HepG2 (cell line): Measurements from ENCODE around the gene TLCD5. TPM values are rescaled to one million over a fixed set of nuclear protein-coding genes. Genes with fewer than 3 reads are reported as not detected.

Experiments
- ATAC-seq: fragments of 200-7000 bp; cut with Tn5 transposase; 3 replicates; pipeline ENCODE4 v1.9.1; 2020; ENCODE audit warnings: mild to moderate bottlenecking, moderate library complexity
- BruUV-seq: library from RNA; stranded (reverse); fragments of 400-500 nt; replicated peaks from 2 replicates; lab custom pipeline; 2021; lab: Mats Ljungman, UMichigan
- CTCF ChIA-PET: fragments of 300-600 bp; formaldehyde crosslinking; extraction: SDS; loops from one replicate; lab custom pipeline; 2021; ENCODE audit warnings: low total read pairs, inconsistent platforms, low intra/inter-chr PET ratio; lab: Yijun Ruan, JAX
- POLR2A ChIA-PET: fragments of 350-600 bp; sonication (Branson Sonifier 250); formaldehyde crosslinking; loops from one replicate; lab custom pipeline; 2020; ENCODE audit warnings: antibody characterized with exemption, inconsistent platforms; lab: Yijun Ruan, JAX
- DNase-seq: peaks from one replicate; pipeline ENCODE4 v3.0.0-alpha.2; 2015; ENCODE audit warnings: low spot score
- FAIRE-seq: peaks from 3 replicates; lab custom pipeline; 2011; peaks lifted over from hg19 to GRCh38; lab: Jason Lieb, UNC
- H2AFZ ChIP-seq: one replicate; pipeline ENCODE4 v1.6.1; 2011; ENCODE audit warnings: low read length, inconsistent platforms
- H3K27ac ChIP-seq: fragments of 300-600 bp; 3 replicates; pipeline ENCODE4 v1.8.0; 2011; ENCODE audit warnings: mixed run types, mild to moderate bottlenecking, mixed read lengths, low read length, inconsistent platforms; ENCODE audit not compliant: insufficient read depth; ENCODE audit errors: extremely low read length
- H3K27me3 ChIP-seq, 2 experiments: fragments of 200-600 bp in 1 of 2; 2 replicates in 1 of 2; 3 replicates in 1 of 2; pipeline versions ENCODE4 v1.6.0 to v1.8.0; 2011; ENCODE audit warnings: low read length in 2 of 2, mild to moderate bottlenecking in 2 of 2, moderate library complexity in 2 of 2, inconsistent platforms in 1 of 2; ENCODE audit not compliant: insufficient read depth in 2 of 2, control insufficient read depth in 1 of 2
- H3K36me3 ChIP-seq, 2 experiments: fragments of 200-600 bp in 1 of 2; replicated peaks in 1 of 2; 2 replicates in 1 of 2; 3 replicates in 1 of 2; pipeline versions ENCODE4 v1.5.1 to v1.8.0; 2011; ENCODE audit warnings: low read length in 2 of 2, inconsistent platforms in 1 of 2; ENCODE audit not compliant: insufficient read depth in 2 of 2, control insufficient read depth in 1 of 2
- H3K4me1 ChIP-seq: 2 replicates; pipeline ENCODE4 v1.5.1; 2012; ENCODE audit warnings: low read length, inconsistent platforms; ENCODE audit not compliant: insufficient read depth
- H3K4me2 ChIP-seq: 2 replicates; pipeline ENCODE4 v1.6.0; 2011; ENCODE audit warnings: low read depth, low read length, inconsistent platforms
- H3K4me3 ChIP-seq, 3 experiments: fragments of 200-600 bp in 1 of 3; sonication (generic), shearing (Covaris generic) in 1 of 3; replicated peaks in 1 of 3; 2 replicates each; pipeline ENCODE4 v1.5.1; 2011 to 2016; ENCODE audit warnings: low read length in 3 of 3, inconsistent platforms in 2 of 3, low read depth in 2 of 3, mild to moderate bottlenecking in 2 of 3, control low read depth in 1 of 3, mixed read lengths in 1 of 3; ENCODE audit not compliant: insufficient read depth in 1 of 3
- H3K79me2 ChIP-seq: one replicate; pipeline ENCODE4 v1.6.1; 2011; ENCODE audit warnings: low read length, inconsistent platforms; ENCODE audit not compliant: insufficient read depth
- H3K9ac ChIP-seq: 2 replicates; pipeline ENCODE4 v1.6.0; 2011; ENCODE audit warnings: mild to moderate bottlenecking, low read depth, low read length, inconsistent platforms; ENCODE audit not compliant: insufficient read depth
- H3K9me3 ChIP-seq: 2 replicates; pipeline ENCODE4 v1.5.1; 2012; ENCODE audit warnings: mild to moderate bottlenecking, low read length
- H4K20me1 ChIP-seq: 2 replicates; pipeline ENCODE4 v1.6.0; 2011; ENCODE audit warnings: inconsistent platforms, mild to moderate bottlenecking, low read length, moderate library complexity; ENCODE audit not compliant: insufficient read depth
- CEBPG ChIP-seq: IDR thresholded peaks from 2 replicates; pipeline ENCODE4 v1.6.1; 2016
- FOXJ3 ChIP-seq: sonication (generic); formaldehyde crosslinking; IDR thresholded peaks from 2 replicates; pipeline ENCODE4 v1.4.0; 2020; ENCODE audit warnings: missing genetic modification reagents, mild to moderate bottlenecking, borderline replicate concordance
- HNRNPH1 ChIP-seq: fragments of 200-400 bp; formaldehyde crosslinking; optimal IDR thresholded peaks from 2 replicates; pipeline ENCODE3; 2017; ENCODE audit warnings: mild to moderate bottlenecking, low read depth, low read length
- HOXA3 ChIP-seq: sonication (generic); formaldehyde crosslinking; IDR thresholded peaks from 2 replicates; pipeline ENCODE4 v1.5.0; 2020; ENCODE audit warnings: missing genetic modification reagents
- KDM6A ChIP-seq: IDR thresholded peaks from 2 replicates; pipeline ENCODE4 v1.6.1; 2016; ENCODE audit warnings: low read depth
- KMT2B ChIP-seq: IDR thresholded peaks from 2 replicates; pipeline ENCODE4 v1.6.1; 2016; ENCODE audit warnings: missing genetic modification reagents, missing compliant biosample characterization
- RFX5 ChIP-seq: IDR thresholded peaks from 2 replicates; pipeline ENCODE4 v1.6.1; 2011; ENCODE audit warnings: low read depth, low read length, improper control_type of control experiment
- SAFB2 ChIP-seq: sonication (generic); formaldehyde crosslinking; IDR thresholded peaks from 2 replicates; pipeline ENCODE4 v1.5.1; 2020; ENCODE audit warnings: missing genetic modification reagents, low read depth, mild to moderate bottlenecking, borderline replicate concordance
- SATB2 ChIP-seq: sonication (generic); formaldehyde crosslinking; IDR thresholded peaks from 2 replicates; pipeline ENCODE4 v1.5.0; 2020; ENCODE audit warnings: missing genetic modification reagents
- SMC3 ChIP-seq: IDR thresholded peaks from 2 replicates; pipeline ENCODE4 v1.6.1; 2011; ENCODE audit warnings: low read length, improper control_type of control experiment
- TCF12 ChIP-seq, 2 experiments: fragments of 450-650 bp in 1 of 2; sonication (generic) in 1 of 2; formaldehyde crosslinking in 1 of 2; IDR thresholded peaks; 2 replicates each; pipeline versions ENCODE4 v1.6.1 to v1.8.0; 2017 to 2022; ENCODE audit warnings: antibody characterized with exemption in 1 of 2, mild to moderate bottlenecking in 1 of 2, missing genetic modification reagents in 1 of 2, moderate library complexity in 1 of 2
- ZNF160 ChIP-seq: sonication (generic); formaldehyde crosslinking; IDR thresholded peaks from 2 replicates; pipeline ENCODE4 v1.8.0; 2022; ENCODE audit warnings: mild to moderate bottlenecking, inconsistent platforms, missing genetic modification reagents
- ZNF296 ChIP-seq: sonication (generic); formaldehyde crosslinking; conservative IDR thresholded peaks from 2 replicates; pipeline ENCODE4 v1.5.0; 2020; ENCODE audit warnings: mild to moderate bottlenecking, missing genetic modification reagents
- ZNF326 ChIP-seq: sonication (generic); formaldehyde crosslinking; IDR thresholded peaks from 2 replicates; pipeline ENCODE4 v1.4.0; 2020; ENCODE audit warnings: missing genetic modification reagents, borderline replicate concordance
- ZNF546 ChIP-seq: sonication (generic); formaldehyde crosslinking; conservative IDR thresholded peaks from 2 replicates; pipeline ENCODE4 v1.8.1; 2023; ENCODE audit warnings: mild to moderate bottlenecking, missing genetic modification reagents
- ZNF75D ChIP-seq: sonication (generic); formaldehyde crosslinking; IDR thresholded peaks from 2 replicates; pipeline ENCODE4 v1.8.1; 2023; ENCODE audit warnings: missing genetic modification reagents, mild to moderate bottlenecking, borderline replicate concordance
- WGBS: methylation state at CpG from one replicate; pipeline ENCODE4 v1.1.6; 2017; ENCODE audit warnings: low lambda C conversion rate; 5-methylcytosine and 5-hydroxymethylcytosine counted together
- in situ Hi-C: cut with HindIII; loops from 2 replicates; pipeline ENCODE4 v1.10.0; 2017; ENCODE audit warnings: low pct_unique_long_range_greater_than_20kb; ENCODE audit not compliant: extremely low pct_ligation_motif_present
- intact Hi-C: fragments of 100-400 bp; cut with micrococcal nuclease; formaldehyde crosslinking; loops from one replicate; pipeline ENCODE4 v1.10.0; 2022; ENCODE audit not compliant: unreplicated experiment
- polyA plus RNA-seq, 8 experiments: library from polyadenylated mRNA; depleted of rRNA in 3 of 8; stranded (reverse) in 7 of 8; unstranded in 1 of 8; fragments of >200 nt; fragmentation: Illumina TruSeq in 4 of 8; extraction: Trizol in 4 of 8; gene quantifications; 2 replicates each; pipeline versions ENCODE4 v1.2.1 to v1.2.3, GENCODE V29; 2011 to 2016; ENCODE audit warnings: low read depth in 4 of 8, missing spikeins in 1 of 8, mixed read lengths in 1 of 8; ENCODE audit not compliant: insufficient read depth in 1 of 8
- total RNA-seq, 5 experiments: library from RNA; depleted of rRNA; stranded (reverse); fragments of >200 nt; fragmentation: Illumina TruSeq; extraction: Trizol; gene quantifications; 2 replicates each; pipeline ENCODE4 v1.2.3, GENCODE V29; 2016; ENCODE audit warnings: low read depth in 1 of 5
- TF ChIP-seq, protein P1 (sequence below): sonication (generic); formaldehyde crosslinking; IDR thresholded peaks from 2 replicates; pipeline ENCODE4 v1.5.0; 2020; ENCODE audit warnings: missing genetic modification reagents
- TF ChIP-seq, protein P2 (sequence below): sonication (generic); formaldehyde crosslinking; IDR thresholded peaks from 2 replicates; pipeline ENCODE4 v1.4.0; 2020; ENCODE audit warnings: mild to moderate bottlenecking, low read depth, missing genetic modification reagents
- TF ChIP-seq, protein P3 (sequence below): sonication (generic); formaldehyde crosslinking; IDR thresholded peaks from 2 replicates; pipeline ENCODE4 v1.4.0; 2020; ENCODE audit warnings: missing genetic modification reagents

TLCD5 gene
- total and polyA plus RNA-seq, 2 of the 13 experiments (the other 11 are each of a cell fraction or from before 2014, with no cell fraction given): 6.1 to 7.6 TPM

DNA sequence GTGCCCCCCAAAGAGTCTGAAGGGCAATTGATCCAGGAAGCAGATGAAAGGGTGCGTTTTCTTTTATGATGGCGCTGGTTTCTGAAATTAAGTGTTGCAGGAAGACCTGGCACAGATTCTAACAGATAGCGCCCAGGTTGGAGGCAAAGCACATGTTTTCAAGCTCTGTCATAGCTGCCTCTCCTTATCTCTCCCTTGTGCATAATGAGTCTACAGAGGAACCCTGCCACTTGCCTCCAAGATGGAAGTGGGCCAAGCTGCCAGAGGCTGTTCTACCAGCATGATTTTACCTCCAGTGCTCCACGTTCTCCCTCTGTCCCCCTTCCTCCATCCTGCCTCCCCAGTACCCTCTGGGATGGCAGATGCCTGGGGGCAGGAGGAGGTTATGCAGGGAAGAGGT lies 30.0 kb upstream of the TLCD5 start:
- in situ Hi-C loops (loop anchor here (5.0 kb wide), 1 partner anchor 58 kb away; no protein-coding TSS in a partner anchor), intact Hi-C loops (no loop called here)
- no peak overlapping the region for H2AFZ ChIP-seq
- peaks cover 4 to 50% of the 10 kb centered on the region in 2 experiments; a peak in 4 of 5 replicates for H3K27me3 ChIP-seq
- WGBS: 0% methylated on average over 4 of the region's 4 CpGs
- no peaks in the 10 kb centered on the region for H3K9me3 ChIP-seq
- H3K36me3 ChIP-seq: no peaks in the 10 kb centered on the region
- no peak overlapping the region for H3K27ac ChIP-seq
- no peak for FAIRE-seq
- no peak for ATAC-seq
- DNase-seq: no peak
- H3K79me2 ChIP-seq: no peaks in the 10 kb centered on the region
- CTCF ChIA-PET: no interaction called here
- POLR2A ChIA-PET: no interaction called here
- BruUV-seq: no TSS peak
- TF ChIP-seq SAFB2 (CRISPR knock-in tag) (no peak), SMC3 (no peak), RFX5 (no peak), KMT2B (CRISPR knock-in tag) (no peak), ZNF75D (CRISPR knock-in tag) (no peak), HNRNPH1 (no peak), ZNF326 (CRISPR knock-in tag) (no peak), CEBPG (no peak), ZNF160 (CRISPR knock-in tag) (no peak), FOXJ3 (no peak), ZNF296 (CRISPR knock-in tag) (no peak), ZNF546 (no peak), HOXA3 (CRISPR knock-in tag) (no peak), TCF12 (IDR thresholded peaks at IDR 0.05) (no peak), TCF12 (CRISPR knock-in tag; IDR thresholded peaks at IDR 0.05) (no peak), SATB2 (CRISPR knock-in tag) (no peak), KDM6A (CRISPR knock-in tag) (no peak)
- TF ChIP-seq, protein P1, sequence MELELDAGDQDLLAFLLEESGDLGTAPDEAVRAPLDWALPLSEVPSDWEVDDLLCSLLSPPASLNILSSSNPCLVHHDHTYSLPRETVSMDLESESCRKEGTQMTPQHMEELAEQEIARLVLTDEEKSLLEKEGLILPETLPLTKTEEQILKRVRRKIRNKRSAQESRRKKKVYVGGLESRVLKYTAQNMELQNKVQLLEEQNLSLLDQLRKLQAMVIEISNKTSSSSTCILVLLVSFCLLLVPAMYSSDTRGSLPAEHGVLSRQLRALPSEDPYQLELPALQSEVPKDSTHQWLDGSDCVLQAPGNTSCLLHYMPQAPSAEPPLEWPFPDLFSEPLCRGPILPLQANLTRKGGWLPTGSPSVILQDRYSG: no peak
- TF ChIP-seq, protein P2, sequence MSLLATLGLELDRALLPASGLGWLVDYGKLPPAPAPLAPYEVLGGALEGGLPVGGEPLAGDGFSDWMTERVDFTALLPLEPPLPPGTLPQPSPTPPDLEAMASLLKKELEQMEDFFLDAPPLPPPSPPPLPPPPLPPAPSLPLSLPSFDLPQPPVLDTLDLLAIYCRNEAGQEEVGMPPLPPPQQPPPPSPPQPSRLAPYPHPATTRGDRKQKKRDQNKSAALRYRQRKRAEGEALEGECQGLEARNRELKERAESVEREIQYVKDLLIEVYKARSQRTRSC (CRISPR knock-in tag): no peak
- TF ChIP-seq, protein P3, sequence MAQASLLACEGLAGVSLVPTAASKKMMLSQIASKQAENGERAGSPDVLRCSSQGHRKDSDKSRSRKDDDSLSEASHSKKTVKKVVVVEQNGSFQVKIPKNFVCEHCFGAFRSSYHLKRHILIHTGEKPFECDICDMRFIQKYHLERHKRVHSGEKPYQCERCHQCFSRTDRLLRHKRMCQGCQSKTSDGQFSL (CRISPR knock-in tag): no peak
- no peak overlapping the region for H3K4me2 ChIP-seq
- peaks cover 8% of the 10 kb centered on the region for H3K4me1 ChIP-seq
- no peaks in the 10 kb centered on the region; the same call in 1 of the 2 replicates for H4K20me1 ChIP-seq
- no peak overlapping the region for H3K4me3 ChIP-seq
- H3K9ac ChIP-seq: no peak overlapping the region
